Ureter (tissue), 1 donor: Measurements from ENCODE around the gene POLR1B. TPM values are rescaled to one million over a fixed set of nuclear protein-coding genes. Genes with fewer than 3 reads are reported as not detected.
"Not testable (repeated sequence)": the region's sequence is repeated elsewhere in the genome, so short reads cannot be mapped to it uniquely, and the experiment has no call there.

Source experiments
- DNase-seq: peaks from one replicate; pipeline ENCODE4 v3.0.0-alpha.2; 2020; ENCODE audit warnings: low spot score
- total RNA-seq: library from RNA; stranded (reverse); gene quantifications from one replicate; pipeline ENCODE4 v1.2.4, GENCODE V29; 2023
- donor health status: DM: yes; HTN: yes; CAD: no.

Gene POLR1B
- 28.7 TPM for total RNA-seq

- peak; percentile 87 for DNase-seq
These were observed at the start of gene POLR1B for GRCh38 chr2:112542123-112542983. TSS of gene POLR1B (plus strand) at chr2:112542465. CDS start at chr2:112542495, 30 bp downstream.

- no peak for DNase-seq
These were observed 49.2 kb upstream of the POLR1B start for GRCh38 chr2:112493048-112493447.

GRCh38 chr2:112493858-112494648, 48.2 kb upstream of the POLR1B start:
- no peak for DNase-seq

GRCh38 chr2:112494828-112495227, 47.4 kb upstream of the POLR1B start:
- DNase-seq, result no peak

- DNase-seq, result not testable (repeated sequence)
These were observed 46.4 kb upstream of the POLR1B start for GRCh38 chr2:112495878-112496277.

GRCh38 chr2:112500850-112501484, 41.3 kb upstream of the POLR1B start:
- not testable (repeated sequence) for DNase-seq

GRCh38 chr2:112509239-112509998, 32.8 kb upstream of the POLR1B start:
- DNase-seq, result not testable (repeated sequence)

- no peak for DNase-seq
These were observed 25.5 kb upstream of the POLR1B start for GRCh38 chr2:112516801-112517200.

- no peak for DNase-seq
These were observed 23.5 kb upstream of the POLR1B start for GRCh38 chr2:112518807-112519206.

GRCh38 chr2:112519506-112519905, 22.8 kb upstream of the POLR1B start:
- no peak for DNase-seq

- DNase-seq, result no peak
These were observed 22.0 kb upstream of the POLR1B start for GRCh38 chr2:112520234-112520783.

- no peak for DNase-seq
These were observed 18.9 kb upstream of the POLR1B start for GRCh38 chr2:112523291-112523777.

GRCh38 chr2:112524276-112524675, 18.0 kb upstream of the POLR1B start:
- not testable (repeated sequence) for DNase-seq

GRCh38 chr2:112528541-112528940, 13.7 kb upstream of the POLR1B start:
- DNase-seq, result no peak

GRCh38 chr2:112529757-112530156, 12.5 kb upstream of the POLR1B start:
- no peak for DNase-seq

GRCh38 chr2:112530728-112531127, 11.5 kb upstream of the POLR1B start:
- no peak for DNase-seq

- no peak for DNase-seq
These were observed 7.4 kb upstream of the POLR1B start for GRCh38 chr2:112534826-112535225.

GRCh38 chr2:112536665-112537064, 5.6 kb upstream of the POLR1B start:
- DNase-seq, result not testable (repeated sequence)

- DNase-seq, result no peak
These were observed 3.0 kb upstream of the POLR1B start for GRCh38 chr2:112539306-112539705.

GRCh38 chr2:112540906-112541305, 1.4 kb upstream of the POLR1B start:
- DNase-seq, result no peak
